Activated naive CD4-positive, alpha-beta T cell treated with Interleukin-2 at 50 U/mL for 16 hours (primary cell): ENCODE data around the gene CMIP.
"Not testable (repeated sequence)": the region's sequence is repeated elsewhere in the genome, so short reads cannot be mapped to it uniquely, and the experiment has no call there.

Source experiments
- DNase-seq: peaks from one replicate; pipeline ENCODE4 v3.0.0-alpha.2; 2020

The CMIP gene

DNA sequence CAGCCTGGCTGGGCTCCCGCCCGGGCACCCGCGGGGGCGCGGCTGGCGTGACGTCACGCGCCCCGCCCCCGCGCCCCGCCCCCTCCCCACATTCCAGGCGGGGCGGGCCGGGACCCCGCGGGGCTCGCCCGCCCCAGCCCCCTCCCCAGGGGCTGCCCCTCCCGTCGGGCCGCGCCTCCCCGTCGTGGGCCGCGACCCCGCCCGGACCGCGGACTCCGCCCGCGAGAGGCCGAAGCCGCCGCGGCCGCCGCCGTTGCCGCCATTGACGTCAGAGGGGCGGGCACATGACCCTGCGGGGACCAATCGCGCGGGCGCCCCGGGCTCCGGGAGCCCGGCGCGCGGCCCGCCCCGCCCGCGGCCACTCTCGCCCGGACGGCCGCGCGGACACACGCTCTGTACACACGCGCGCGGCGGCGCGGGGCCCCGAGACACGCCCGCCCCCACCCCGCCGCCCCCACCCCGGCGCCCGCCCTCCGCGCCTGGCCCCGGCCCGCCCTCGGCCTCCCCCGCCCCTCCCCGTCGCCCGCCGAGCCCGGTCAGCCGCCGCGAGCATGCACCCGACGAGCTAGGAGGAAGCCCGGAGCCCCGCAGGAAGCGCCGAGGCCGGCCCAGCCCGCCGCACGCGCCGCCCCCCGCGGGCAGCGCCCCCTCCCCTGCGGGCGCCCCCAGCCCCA is at the start of gene CMIP:
TSS of gene CMIP (plus strand) at position 361 of the 674 bp plus-strand sequence.
- DNase-seq, result peak; percentile 79

GRCh38 chr16:81394966-81395655 is 49.5 kb upstream of the CMIP start:
- DNase-seq, result no peak

GRCh38 chr16:81397058-81397878 is 47.3 kb upstream of the CMIP start:
- no peak for DNase-seq

GRCh38 chr16:81397879-81398520 is 46.6 kb upstream of the CMIP start:
- no peak for DNase-seq

- DNase-seq, result no peak
These were observed 44.7 kb upstream of the CMIP start for GRCh38 chr16:81399909-81400308.

GRCh38 chr16:81401035-81401950 is 43.3 kb upstream of the CMIP start:
- DNase-seq, result no peak

DNA sequence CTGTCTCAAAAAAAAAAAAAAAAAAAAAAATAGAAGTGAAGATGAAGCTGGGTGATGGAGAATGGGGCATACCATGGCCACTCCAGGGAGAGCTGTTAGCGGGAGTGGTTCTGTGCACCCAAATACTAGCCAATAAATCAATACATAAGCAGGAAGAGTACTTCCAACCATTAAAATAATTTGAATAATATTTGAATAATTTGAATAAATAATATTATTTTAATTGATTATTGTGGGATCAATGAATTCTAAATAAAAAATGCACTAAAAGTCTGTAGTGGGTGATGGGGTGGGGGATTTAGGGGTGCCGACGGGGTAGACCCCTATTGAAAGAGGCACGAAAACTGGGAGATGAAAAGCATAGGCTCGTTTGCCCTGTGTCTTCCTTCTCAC is 41.4 kb upstream of the CMIP start:
- DNase-seq, result no peak

DNA sequence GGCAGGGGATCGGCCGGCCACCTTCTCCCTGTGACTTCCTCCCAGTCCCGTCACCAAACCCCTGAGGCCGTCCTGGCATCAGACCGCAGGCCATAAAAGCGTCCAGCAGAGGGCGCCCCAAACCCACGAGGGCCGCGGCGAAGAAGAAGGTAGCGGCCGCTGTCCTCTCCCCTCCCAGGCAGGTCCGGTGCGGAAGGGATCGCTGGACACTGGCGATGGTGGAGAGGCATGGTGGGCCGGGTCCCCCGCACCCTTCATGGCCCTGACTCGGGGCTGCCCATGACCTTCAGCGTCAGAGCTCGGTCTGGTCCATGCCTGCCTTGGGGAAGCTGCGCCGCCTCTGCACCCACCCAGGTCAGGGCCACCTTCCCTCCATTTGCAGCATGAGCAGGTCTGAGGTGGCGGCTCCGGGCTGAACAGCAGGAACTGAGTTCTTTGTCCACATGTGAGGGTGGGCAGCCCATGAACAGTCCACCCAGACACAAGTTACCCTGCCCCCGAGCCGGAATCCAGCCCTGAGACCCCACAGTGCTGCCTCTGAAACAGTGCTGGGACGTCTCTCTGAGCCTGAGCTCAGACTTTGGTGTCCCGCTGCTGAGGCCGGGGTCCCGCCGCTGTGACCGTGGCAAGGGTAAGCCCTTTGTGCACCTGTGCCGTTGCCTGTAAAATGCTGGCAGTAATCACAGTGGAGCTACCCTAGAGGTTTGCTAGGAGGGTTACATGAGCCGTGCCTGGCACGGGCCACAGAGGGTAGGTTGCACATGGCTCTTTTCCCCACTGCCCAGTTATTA is 40.8 kb upstream of the CMIP start:
- DNase-seq, result peak; percentile 80

DNA sequence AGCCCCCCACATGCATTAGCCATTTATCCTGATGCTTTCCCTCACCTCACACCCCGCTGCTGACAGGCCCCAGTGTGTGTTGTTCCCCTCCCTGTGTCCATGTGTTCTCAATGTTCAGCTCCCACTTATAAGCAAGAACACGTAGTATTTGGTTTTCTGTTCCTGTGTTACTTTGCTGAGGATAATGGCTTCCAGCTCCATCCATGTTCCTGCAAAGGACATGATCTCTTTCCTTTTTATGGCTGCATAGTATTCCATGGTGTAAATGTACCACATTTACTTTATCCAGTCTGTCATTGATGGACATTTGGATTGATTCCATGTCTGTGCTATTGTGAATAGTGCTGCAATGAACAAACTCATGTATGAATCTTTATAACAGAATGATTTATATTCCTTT is 39.6 kb upstream of the CMIP start:
- not testable (repeated sequence) for DNase-seq

DNA sequence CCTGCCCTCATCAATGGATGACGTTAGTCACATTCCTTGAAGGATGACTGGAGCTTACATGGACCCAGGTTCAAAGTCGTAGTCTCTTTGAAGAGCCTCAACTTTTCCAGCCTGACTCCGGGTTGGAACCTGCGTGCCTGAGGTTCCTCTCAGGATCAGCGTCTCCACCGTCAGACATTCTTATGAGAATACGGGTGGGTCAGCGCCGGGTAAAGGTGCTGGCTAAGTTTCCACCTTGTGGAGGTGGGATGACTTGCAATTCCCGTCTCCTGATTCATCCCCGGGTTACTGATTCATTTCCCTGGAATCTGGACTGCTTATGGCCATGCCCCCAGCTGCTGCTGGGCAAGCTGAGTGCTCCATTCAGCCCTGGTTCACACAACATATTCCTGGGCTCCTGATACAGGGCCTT is 38.9 kb upstream of the CMIP start:
- no peak for DNase-seq

DNA sequence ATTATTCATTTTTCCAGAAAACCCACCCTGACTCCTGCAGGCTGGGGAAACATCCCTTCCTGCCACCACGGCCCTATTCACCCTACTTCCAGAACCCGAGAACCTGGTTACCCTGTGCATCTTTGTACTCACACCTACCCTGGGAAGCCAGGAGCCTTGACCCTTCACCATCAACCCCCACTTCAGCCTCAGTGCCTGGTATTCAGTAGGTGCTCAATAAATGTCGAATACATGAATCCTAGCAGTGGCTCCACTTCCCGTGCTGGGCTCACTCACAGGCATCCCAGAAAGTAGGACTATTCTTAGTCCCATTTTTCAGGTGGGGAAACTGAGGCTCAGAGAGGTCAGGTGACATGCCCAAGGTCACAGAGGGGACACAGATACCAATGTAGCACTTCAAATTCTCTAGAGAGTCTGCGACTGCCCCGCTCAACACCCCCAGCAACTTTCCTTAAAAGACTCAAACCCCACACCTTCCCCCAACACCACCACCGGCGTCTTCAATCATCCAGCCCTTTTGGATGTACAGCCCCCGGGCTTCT is 36.1 kb upstream of the CMIP start:
- DNase-seq, result no peak

- DNase-seq, result no peak
These were observed 35.5 kb upstream of the CMIP start for GRCh38 chr16:81409016-81409556.

GRCh38 chr16:81410643-81411293 is 33.8 kb upstream of the CMIP start:
- DNase-seq, result no peak

DNA sequence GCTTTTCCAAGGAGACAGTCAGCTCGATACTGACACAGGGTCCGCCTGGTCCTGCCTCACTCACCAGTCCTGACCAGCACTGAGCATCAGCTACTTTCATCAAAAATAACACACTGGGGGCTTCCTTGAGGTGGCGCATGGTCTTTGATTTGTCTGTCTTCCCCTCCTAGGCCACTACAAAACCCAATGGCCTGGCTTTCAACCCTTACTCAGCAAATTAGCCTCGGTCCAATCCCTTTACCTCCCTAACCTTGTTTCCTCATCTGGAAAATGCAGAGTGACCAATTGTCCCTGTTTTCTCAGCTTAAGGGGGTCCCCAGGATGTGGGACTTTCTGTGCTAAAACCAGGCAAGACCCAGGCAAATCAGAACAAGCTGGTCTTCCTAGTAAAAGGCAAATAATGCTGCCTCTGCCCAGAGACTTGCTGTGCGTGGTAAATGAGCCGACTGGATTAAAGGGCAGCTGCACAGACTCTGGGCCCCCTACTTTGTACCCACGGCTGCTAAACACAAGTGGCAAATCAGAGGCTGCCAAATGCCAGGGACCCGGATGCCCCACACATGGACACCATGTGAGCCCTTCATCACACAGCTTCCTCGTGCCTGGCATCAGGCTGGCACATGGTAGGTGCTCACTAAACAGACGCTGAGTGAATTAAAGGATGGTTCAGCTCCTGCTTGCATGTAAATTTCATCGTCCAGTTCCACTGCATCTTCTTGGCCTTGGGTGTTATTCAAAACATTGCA is 31.2 kb upstream of the CMIP start:
- no peak for DNase-seq

- DNase-seq, result no peak
These were observed 28.9 kb upstream of the CMIP start for GRCh38 chr16:81415751-81416150.

- no peak for DNase-seq
These were observed 27.9 kb upstream of the CMIP start for GRCh38 chr16:81416749-81417148.

GRCh38 chr16:81417210-81417609 is 27.4 kb upstream of the CMIP start:
- DNase-seq, result no peak

DNA sequence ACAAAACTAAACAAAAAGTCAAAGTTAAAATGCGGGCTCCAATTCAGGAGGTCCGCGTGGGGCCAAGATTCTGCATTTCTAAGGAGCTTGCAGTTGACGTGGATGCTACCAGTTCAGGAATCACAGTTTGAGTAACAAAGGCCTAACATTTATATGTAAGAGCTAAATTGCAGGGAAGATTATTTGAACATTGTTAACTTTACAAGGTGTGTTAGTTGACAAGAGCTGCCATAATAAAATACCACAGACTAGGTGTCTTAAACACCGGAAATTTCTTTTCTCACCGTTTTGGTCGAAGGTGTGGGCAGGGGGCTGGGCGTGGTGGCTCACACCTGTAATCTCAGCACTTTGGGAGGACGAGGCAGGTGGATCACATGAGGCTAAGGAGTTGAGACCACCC is 24.8 kb upstream of the CMIP start:
- DNase-seq, result no peak

DNA sequence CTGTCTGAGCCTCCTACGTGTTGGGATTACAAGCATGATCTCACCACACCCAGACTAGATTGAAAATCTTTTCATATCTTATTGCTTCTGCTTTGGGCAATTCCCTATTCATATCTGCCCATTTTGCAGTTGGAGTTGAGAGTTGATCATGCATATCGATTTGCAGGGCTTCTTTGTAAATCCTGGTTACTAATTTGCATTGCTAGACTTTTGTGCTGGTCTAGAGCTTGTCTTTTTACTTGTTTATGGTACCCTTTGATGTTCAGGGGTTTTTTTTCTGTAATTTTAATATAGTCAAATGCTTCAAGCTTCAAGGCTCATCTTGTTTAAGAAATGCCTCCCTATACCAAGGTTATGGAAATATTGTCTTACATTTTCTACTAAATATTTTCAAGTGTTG is 23.5 kb upstream of the CMIP start:
- DNase-seq, result no peak
